ENCODE data around the gene EFNB2. TPM values are rescaled to one million over a fixed set of nuclear protein-coding genes. Genes with fewer than 3 reads are reported as not detected.

The EFNB2 gene
- polyA plus RNA-seq, 1 donor from 2014 or later: 53.1 TPM

DNA sequence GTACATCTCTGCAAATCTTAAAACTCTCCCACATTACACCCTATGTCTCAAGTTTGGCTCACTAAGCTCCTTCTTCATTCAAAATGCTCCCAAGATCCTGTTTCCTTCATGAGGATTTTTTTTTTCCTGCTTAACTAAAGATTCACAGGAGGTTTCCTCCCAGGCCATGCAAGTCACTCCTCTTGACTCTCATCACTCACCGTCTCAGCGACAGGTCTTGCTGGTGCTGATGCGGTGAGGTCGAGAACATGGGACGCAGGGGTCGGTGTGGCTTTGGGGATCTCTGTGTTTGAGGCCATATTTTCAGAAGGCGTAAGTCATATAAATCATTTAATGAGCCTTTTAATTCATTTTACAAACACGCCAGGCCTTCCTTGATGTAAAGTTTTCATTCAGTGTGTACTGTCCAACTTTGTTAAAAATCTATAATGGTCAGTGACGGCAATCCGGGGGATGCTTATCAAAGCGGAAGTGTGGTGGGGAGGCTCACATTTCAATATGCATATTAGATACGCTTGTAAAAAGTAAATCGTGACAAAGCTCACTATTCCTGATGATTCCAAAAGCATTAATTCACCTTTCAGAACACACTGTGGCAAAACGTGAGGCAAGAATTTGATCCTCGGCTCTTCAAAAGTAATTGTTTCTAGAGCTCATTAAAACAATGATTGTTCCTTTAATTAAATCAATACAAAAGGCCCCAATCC is 20.4 kb downstream of the EFNB2 start:
- Histone ChIP-seq H4K20me1 (ENCODE audit: insufficient read depth) (no peaks in the 10 kb centered on the region), H3K79me2 (replicated peaks; ENCODE audit: insufficient read depth, low read length) (peaks cover 98% of the 10 kb centered on the region), H3K4me3 (ENCODE audit: low read length) (no peak overlapping the region), H3K27ac (ENCODE audit: low read length) (no peak overlapping the region), H2AFZ (ENCODE audit: low read depth, low read length) (no peak overlapping the region), H3F3A (ENCODE audit: insufficient read depth, low read length, poor library complexity, severe bottlenecking) (no peaks in the 10 kb centered on the region), H3K4me2 (ENCODE audit: low read length) (no peak overlapping the region), H3K27me3 (ENCODE audit: insufficient read depth, low read depth, low read length) (no peaks in the 10 kb centered on the region), H3K9me2 (ENCODE audit: insufficient read depth, low read length) (no peaks in the 10 kb centered on the region), H3K9me3 (ENCODE audit: low read length) (no peaks in the 10 kb centered on the region), H3K36me3 (ENCODE audit: insufficient read depth, low read length) (peaks cover 15% of the 10 kb centered on the region), H3K9ac (ENCODE audit: low read length) (no peak overlapping the region)
- TF ChIP-seq, protein P1, sequence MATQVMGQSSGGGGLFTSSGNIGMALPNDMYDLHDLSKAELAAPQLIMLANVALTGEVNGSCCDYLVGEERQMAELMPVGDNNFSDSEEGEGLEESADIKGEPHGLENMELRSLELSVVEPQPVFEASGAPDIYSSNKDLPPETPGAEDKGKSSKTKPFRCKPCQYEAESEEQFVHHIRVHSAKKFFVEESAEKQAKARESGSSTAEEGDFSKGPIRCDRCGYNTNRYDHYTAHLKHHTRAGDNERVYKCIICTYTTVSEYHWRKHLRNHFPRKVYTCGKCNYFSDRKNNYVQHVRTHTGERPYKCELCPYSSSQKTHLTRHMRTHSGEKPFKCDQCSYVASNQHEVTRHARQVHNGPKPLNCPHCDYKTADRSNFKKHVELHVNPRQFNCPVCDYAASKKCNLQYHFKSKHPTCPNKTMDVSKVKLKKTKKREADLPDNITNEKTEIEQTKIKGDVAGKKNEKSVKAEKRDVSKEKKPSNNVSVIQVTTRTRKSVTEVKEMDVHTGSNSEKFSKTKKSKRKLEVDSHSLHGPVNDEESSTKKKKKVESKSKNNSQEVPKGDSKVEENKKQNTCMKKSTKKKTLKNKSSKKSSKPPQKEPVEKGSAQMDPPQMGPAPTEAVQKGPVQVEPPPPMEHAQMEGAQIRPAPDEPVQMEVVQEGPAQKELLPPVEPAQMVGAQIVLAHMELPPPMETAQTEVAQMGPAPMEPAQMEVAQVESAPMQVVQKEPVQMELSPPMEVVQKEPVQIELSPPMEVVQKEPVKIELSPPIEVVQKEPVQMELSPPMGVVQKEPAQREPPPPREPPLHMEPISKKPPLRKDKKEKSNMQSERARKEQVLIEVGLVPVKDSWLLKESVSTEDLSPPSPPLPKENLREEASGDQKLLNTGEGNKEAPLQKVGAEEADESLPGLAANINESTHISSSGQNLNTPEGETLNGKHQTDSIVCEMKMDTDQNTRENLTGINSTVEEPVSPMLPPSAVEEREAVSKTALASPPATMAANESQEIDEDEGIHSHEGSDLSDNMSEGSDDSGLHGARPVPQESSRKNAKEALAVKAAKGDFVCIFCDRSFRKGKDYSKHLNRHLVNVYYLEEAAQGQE (IDR thresholded peaks at IDR 0.05; ENCODE audit: borderline replicate concordance): no peak
- no peak for TF ChIP-seq SMC3 (conservative IDR thresholded peaks at IDR 0.05; ENCODE audit: poor library complexity)
- TF ChIP-seq, protein P2, sequence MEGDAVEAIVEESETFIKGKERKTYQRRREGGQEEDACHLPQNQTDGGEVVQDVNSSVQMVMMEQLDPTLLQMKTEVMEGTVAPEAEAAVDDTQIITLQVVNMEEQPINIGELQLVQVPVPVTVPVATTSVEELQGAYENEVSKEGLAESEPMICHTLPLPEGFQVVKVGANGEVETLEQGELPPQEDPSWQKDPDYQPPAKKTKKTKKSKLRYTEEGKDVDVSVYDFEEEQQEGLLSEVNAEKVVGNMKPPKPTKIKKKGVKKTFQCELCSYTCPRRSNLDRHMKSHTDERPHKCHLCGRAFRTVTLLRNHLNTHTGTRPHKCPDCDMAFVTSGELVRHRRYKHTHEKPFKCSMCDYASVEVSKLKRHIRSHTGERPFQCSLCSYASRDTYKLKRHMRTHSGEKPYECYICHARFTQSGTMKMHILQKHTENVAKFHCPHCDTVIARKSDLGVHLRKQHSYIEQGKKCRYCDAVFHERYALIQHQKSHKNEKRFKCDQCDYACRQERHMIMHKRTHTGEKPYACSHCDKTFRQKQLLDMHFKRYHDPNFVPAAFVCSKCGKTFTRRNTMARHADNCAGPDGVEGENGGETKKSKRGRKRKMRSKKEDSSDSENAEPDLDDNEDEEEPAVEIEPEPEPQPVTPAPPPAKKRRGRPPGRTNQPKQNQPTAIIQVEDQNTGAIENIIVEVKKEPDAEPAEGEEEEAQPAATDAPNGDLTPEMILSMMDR (IDR thresholded peaks at IDR 0.05; ENCODE audit: poor library complexity, severe bottlenecking): no peak
- TF ChIP-seq MXI1 (conservative IDR thresholded peaks at IDR 0.05; ENCODE audit: poor library complexity, severe bottlenecking): no peak
- no peak for TF ChIP-seq RAD21 (conservative IDR thresholded peaks at IDR 0.05)
- TF ChIP-seq TAF1 (IDR thresholded peaks at IDR 0.05; ENCODE audit: low read depth): no peak
- TF ChIP-seq EZH2 (IDR thresholded peaks at IDR 0.05; ENCODE audit: borderline replicate concordance, insufficient read depth, low read length, poor library complexity, severe bottlenecking): no peak
- TF ChIP-seq EP300 (conservative IDR thresholded peaks at IDR 0.05; ENCODE audit: poor library complexity, severe bottlenecking): no peak
- TF ChIP-seq POLR2AphosphoS5 (IDR thresholded peaks at IDR 0.05): no peak

DNA sequence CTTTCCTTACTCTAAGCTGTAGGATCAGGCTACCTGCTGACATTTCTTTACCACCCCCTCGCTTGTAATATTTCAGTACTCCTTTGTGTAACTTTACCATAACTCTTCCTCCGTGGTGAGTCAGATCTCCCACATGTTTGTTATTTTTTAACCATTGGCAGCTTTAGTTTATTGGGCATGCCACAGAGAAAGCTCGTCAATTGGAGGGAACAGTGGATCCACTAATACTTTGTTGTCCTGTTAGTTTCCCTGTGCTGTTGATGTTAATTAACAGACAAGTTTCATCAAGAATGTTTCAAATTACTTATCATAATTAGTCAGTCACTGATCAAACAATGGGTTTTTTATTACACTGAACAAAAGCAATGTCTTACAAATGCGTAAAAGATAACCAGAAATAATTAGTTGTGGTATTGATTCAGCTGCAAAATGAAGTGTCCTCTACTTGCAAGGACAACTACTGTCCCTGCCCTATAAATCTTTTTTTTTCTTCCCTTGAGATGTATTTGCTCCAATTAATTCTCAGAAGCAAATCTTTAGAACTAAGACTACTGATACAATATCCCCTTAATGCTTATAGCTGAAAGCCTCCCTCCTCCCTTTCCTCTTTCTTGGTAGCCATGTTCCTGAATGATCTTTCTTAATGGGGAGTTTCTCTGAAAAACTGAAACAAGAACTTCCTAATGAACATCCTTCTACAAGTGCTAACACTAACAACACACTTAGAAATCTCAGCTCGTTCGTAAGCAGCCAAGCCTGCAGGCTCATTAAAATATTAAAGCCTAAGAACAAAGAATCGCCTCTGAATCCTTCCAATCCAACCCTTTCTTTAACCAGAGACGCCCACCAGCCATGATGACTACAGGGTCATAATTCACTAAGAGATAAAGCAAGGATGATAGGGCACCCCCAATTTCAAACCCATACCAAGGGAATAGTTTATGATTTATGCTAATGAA is 22.2 kb downstream of the EFNB2 start:
- Histone ChIP-seq H3K4me3 (ENCODE audit: low read length) (no peak overlapping the region), H3K9ac (ENCODE audit: low read length) (no peak overlapping the region), H3K9me2 (ENCODE audit: insufficient read depth, low read length) (no peaks in the 10 kb centered on the region)

More for the DNA sequence above, 22.2 kb downstream of the EFNB2 start:
- Histone ChIP-seq H3K27ac (ENCODE audit: low read length) (no peak overlapping the region), H4K20me1 (ENCODE audit: insufficient read depth) (no peaks in the 10 kb centered on the region), H3K4me2 (ENCODE audit: low read length) (no peak overlapping the region), H2AFZ (ENCODE audit: low read depth, low read length) (no peak overlapping the region), H3K79me2 (replicated peaks; ENCODE audit: insufficient read depth, low read length) (peaks cover 98% of the 10 kb centered on the region), H3K27me3 (ENCODE audit: insufficient read depth, low read depth, low read length) (no peaks in the 10 kb centered on the region), H3F3A (ENCODE audit: insufficient read depth, low read length, poor library complexity, severe bottlenecking) (no peaks in the 10 kb centered on the region), H3K36me3 (ENCODE audit: insufficient read depth, low read length) (peaks cover 15% of the 10 kb centered on the region), H3K9me3 (ENCODE audit: low read length) (no peaks in the 10 kb centered on the region)
- TF ChIP-seq SMC3 (conservative IDR thresholded peaks at IDR 0.05; ENCODE audit: poor library complexity) (no peak), EZH2 (IDR thresholded peaks at IDR 0.05; ENCODE audit: borderline replicate concordance, insufficient read depth, low read length, poor library complexity, severe bottlenecking) (no peak), RAD21 (conservative IDR thresholded peaks at IDR 0.05) (no peak)
- TF ChIP-seq, protein P2 (IDR thresholded peaks at IDR 0.05; ENCODE audit: poor library complexity, severe bottlenecking): no peak
- TF ChIP-seq, protein P1 (IDR thresholded peaks at IDR 0.05; ENCODE audit: borderline replicate concordance): no peak

Data from neural cell (in vitro differentiated cells).